Amniotic stem cell (primary cell): ENCODE results near the gene YWHAE.
"Not testable (repeated sequence)": the region's sequence is repeated elsewhere in the genome, so short reads cannot be mapped to it uniquely, and the experiment has no call there.

Source experiments
- DNase-seq: peaks from one replicate; lab custom pipeline; 2025; lab: John Stamatoyannopoulos, UW

The YWHAE gene

GRCh38 chr17:1399679-1400512 lies at the start of gene YWHAE:
Gene YWHAE (minus strand): TSS chr17:1400222. CDS start chr17:1400110, 112 bp downstream.
- peak; percentile 88 for DNase-seq

GRCh38 chr17:1449412-1449967 lies 49.5 kb upstream of the YWHAE start:
- no peak for DNase-seq

GRCh38 chr17:1447052-1447451 lies 47.0 kb upstream of the YWHAE start:
- DNase-seq: no peak

DNA sequence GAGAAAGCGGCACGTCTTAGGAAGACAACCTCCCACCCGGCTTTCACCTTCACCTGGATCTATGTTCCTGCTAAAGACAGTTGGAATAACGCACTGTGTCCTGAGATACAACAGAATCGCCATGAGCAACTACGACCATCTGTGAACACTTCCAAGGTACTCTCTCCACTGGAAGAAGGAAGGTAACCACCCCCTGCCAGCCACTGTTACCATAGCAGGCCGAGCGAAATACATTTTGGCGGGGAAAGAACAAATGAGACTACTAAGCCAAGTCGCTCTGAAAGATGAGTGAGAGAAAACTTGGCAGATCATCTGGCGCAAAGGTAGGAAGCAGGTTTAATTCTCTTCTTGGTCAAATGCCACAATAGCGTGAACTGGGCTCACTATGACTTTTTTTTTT lies 46.2 kb upstream of the YWHAE start:
- DNase-seq: no peak

DNA sequence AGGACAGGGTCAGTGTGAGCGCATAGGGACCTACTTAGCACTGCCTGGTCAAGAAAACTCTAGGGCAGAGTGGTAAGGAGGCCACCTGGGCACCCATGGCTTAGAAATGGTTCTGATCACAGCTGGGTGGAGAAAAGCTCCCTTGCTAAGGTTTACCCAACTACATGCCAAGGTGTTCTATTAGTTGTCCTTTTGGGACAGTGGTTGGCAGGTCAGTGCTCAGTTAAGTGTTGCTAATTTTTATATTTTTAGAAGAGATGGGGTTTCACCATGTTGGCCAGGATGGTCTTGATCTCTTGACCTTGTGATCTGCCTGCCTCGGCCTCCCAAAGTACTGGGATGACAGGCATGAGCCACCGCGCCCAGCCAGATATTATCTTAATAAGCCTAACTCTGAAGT lies 45.7 kb upstream of the YWHAE start:
- not testable (repeated sequence) for DNase-seq

- not testable (repeated sequence) for DNase-seq
Measured at GRCh38 chr17:1442721-1443120, 42.7 kb upstream of the YWHAE start.

DNA sequence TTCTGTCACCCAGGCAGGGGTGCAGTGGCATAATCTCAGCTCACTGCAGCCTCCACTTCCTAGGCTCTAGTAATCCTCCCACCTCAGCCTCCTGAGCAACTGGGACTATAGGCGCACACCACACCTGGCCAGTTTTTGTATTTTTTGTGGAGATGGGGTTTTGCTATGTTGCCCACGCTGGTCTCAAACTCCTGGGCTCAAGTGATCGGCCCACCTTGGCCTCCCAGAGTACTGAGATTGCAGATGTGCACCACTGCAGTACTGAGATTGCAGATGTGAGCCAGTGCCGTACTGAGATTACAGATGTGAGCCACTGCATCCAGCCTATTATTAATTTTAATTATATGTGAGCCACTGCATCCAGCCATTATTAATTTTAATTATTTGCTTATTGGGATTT lies 42.2 kb upstream of the YWHAE start:
- no peak for DNase-seq

- no peak for DNase-seq
Measured at GRCh38 chr17:1440921-1441320, 40.9 kb upstream of the YWHAE start.

DNA sequence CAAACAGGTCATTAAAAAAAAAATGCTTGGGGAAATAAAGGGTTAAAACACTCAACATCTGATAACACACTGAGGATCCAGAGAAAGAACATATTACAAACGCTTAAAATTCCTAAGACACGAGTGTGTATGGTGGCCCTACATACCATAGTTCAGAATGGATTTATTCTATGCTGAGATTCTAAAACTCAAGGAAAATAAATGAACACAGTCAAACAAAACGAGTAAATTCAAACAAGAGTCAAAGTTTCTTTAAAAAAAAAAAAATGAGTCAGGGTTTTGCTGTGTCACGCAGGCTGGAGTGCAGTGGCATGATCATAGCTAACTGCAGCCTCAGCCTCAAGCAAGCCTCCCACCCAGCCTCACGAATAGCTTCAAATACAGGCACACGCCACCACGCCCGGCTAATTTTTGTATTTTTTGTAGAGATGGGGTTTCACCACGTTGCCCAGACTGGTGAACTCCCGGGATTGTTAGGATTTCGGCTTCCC lies 38.6 kb upstream of the YWHAE start:
- peak; percentile 76 for DNase-seq

GRCh38 chr17:1435326-1435725 lies 35.3 kb upstream of the YWHAE start:
- no peak for DNase-seq

GRCh38 chr17:1434150-1434549 lies 34.1 kb upstream of the YWHAE start:
- DNase-seq: no peak

GRCh38 chr17:1431631-1432104 lies 31.6 kb upstream of the YWHAE start:
- DNase-seq: no peak

DNA sequence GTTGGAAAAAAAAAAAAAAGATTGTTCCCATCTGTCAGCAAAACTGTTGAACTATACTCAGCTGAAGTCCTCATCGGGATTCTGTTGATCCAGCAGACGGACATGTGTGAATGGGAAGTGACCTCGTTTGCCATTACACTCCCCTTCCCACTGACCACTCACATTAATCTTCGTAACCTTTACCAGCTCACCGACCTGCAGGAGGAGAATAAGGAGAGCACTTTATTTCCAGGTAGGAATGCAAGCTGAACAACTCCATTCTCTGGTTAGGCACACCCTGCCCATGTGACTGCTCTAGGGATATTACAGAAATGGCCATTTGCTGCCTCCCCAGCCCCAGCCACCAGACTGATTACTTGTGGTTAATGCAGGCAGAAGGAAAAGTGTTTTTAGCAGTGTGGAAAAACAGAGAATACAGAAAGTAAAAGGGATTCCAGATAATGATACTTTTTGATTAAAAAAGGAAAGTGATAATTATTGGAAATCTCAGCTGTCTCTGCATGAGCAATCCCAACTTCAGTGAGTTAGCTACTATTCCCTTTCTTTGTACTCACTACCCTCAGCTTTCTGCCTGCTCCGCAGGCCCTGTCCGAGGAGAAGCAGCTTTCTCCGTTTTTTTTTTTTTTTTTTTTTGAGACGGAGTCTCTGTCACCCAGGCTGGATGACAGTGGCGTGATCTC lies 23.6 kb upstream of the YWHAE start:
- no peak for DNase-seq

DNA sequence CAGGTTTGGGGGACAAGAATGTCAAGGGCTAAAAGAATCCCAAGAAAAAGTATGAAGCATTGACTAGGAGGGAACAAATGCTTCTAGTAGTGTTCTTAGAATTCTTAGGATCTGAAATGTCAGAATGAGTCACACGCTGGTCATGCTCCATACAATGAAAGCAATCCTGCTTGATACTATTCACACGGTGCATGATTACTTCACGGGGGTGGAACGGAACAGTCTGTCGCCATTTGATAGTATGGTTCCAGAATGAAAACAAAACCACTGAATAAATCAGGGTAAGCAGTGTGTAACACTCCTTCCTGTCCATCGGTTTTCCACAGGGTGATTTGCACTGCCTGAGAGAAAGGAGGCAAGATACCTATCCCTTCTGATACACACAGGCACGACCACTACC lies 22.9 kb upstream of the YWHAE start:
- DNase-seq: peak; percentile 75

- no peak for DNase-seq
Measured at GRCh38 chr17:1421470-1421869, 21.4 kb upstream of the YWHAE start.

DNA sequence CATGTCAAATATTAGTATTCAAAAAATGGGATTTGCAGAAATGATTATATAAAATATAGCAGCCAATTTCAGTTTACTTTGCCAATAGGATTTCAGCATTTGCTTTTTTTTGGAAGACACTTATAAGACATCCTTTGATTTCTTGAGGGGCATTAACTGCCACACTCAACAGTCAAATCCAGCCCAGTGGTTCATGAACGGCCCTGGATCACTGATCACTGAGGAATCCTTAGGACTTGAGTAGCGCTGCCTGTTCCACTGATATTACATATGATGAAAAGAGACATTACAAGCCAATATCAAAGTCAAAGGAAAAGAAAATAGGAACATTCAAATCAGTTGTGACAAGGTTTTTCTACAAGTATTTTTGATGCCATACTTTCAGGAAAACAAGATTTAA lies 21.0 kb upstream of the YWHAE start:
- DNase-seq: no peak

DNA sequence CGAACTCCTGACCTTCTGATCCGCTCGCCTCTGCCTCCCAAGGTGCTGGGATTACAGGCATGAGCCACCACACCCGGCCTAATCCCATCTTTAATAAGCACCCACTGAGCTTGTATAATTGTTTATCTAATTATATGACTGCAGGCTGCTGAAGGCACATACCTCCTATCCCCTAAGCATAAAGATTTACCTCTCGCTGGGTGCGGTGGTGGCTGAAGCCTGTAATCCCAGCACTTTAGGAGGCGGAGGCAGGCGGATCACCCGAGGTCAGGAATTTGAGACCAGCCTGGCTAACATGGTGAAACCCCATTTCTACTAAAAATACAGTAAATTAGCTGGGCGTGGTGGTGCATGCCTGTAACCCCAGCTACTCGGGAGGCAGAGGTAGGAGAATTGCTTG lies 20.1 kb upstream of the YWHAE start:
- DNase-seq: no peak

GRCh38 chr17:1418476-1418875 lies 18.5 kb upstream of the YWHAE start:
- not testable (repeated sequence) for DNase-seq

DNA sequence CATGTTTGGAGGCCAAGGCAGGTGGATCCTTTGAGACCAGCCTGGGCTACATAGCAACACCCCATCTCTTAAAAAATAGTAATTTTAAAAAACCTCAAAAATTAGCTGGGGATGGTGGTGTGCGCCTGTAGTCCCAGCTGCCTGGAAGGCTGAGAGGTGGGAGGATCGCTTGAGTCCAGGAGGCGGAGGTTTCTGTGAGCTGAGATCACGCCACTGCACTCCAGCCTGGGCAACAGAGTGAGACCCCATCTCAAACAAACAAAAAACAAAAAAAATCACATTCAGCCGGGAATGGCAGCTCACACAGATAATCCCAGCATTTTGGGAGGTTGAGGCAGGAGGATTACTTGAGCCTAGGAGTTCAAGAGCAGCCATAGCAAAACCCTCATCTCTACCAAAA lies 16.4 kb upstream of the YWHAE start:
- DNase-seq: no peak

DNA sequence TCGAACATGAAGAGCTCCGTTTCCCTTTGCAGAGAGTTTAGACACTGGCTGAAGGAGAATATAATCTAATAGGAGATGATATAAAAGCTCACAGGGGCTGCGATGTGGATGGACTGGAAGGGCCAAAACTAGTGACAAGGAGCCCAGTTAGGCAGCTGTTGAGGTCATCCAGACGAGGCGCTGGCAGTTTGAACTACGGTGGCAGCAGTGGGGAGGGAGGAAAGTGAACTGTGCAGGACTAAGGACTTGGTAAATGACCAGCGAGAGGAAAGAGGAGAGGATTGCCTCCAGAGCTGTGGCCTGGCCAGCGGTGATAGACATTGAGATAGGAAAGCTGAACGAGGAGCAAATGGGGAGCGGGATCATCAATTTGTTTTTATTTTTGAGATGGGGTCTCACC lies 14.6 kb upstream of the YWHAE start:
- no peak for DNase-seq

- no peak for DNase-seq
Measured at GRCh38 chr17:1414001-1414574, 14.1 kb upstream of the YWHAE start.

- peak; percentile 36 for DNase-seq
Measured at GRCh38 chr17:1413281-1413791, 13.3 kb upstream of the YWHAE start.
